ENCODE results near the gene ABCA4. TPM values are rescaled to one million over a fixed set of nuclear protein-coding genes. Genes with fewer than 3 reads are reported as not detected.

Gene ABCA4
- total and polyA plus RNA-seq, 2 of the 8 experiments (the other 6 are each of a cell fraction or from before 2014, with no cell fraction given), result 0.06 TPM; not detected in 1

GRCh38 chr1:94103608-94104007 lies 17.3 kb downstream of the ABCA4 start (continued):
- no peak for TF ChIP-seq CHD7 (IDR thresholded peaks at IDR 0.05; ENCODE audit: insufficient replicate concordance, low read length)
